ENCODE results near the gene GAS2L1.

The GAS2L1 gene

GRCh38 chr22:29327089-29327764, 20.8 kb downstream of the GAS2L1 start:
- no peak for DNase-seq (ENCODE audit: low read depth, low spot score)

- DNase-seq (ENCODE audit: low read depth, low spot score): no peak
Measured at GRCh38 chr22:29328055-29328454, 21.6 kb downstream of the GAS2L1 start.

- DNase-seq (ENCODE audit: low read depth, low spot score): no peak
Measured at GRCh38 chr22:29328566-29329500, 22.4 kb downstream of the GAS2L1 start.

- no peak for DNase-seq (ENCODE audit: low read depth, low spot score)
Measured at GRCh38 chr22:29329581-29329980, 23.1 kb downstream of the GAS2L1 start.

- DNase-seq (ENCODE audit: low read depth, low spot score): no peak
Measured at GRCh38 chr22:29330291-29330690, 23.8 kb downstream of the GAS2L1 start.

GRCh38 chr22:29330753-29331152, 24.3 kb downstream of the GAS2L1 start:
- no peak for DNase-seq (ENCODE audit: low read depth, low spot score)

GRCh38 chr22:29331213-29331612, 24.8 kb downstream of the GAS2L1 start:
- DNase-seq (ENCODE audit: low read depth, low spot score): no peak

- no peak for DNase-seq (ENCODE audit: low read depth, low spot score)
Measured at GRCh38 chr22:29331658-29332300, 25.3 kb downstream of the GAS2L1 start.

- no peak for DNase-seq (ENCODE audit: low read depth, low spot score)
Measured at GRCh38 chr22:29332886-29333496, 26.5 kb downstream of the GAS2L1 start.

- no peak for DNase-seq (ENCODE audit: low read depth, low spot score)
Measured at GRCh38 chr22:29334148-29334547, 27.7 kb downstream of the GAS2L1 start.

GRCh38 chr22:29334696-29335344, 28.4 kb downstream of the GAS2L1 start:
- DNase-seq (ENCODE audit: low read depth, low spot score): no peak

GRCh38 chr22:29335656-29336055, 29.2 kb downstream of the GAS2L1 start:
- no peak for DNase-seq (ENCODE audit: low read depth, low spot score)

GRCh38 chr22:29336751-29337490, 30.5 kb downstream of the GAS2L1 start:
- no peak for DNase-seq (ENCODE audit: low read depth, low spot score)

- DNase-seq (ENCODE audit: low read depth, low spot score): no peak
Measured at GRCh38 chr22:29337631-29338284, 31.3 kb downstream of the GAS2L1 start.

- no peak for DNase-seq (ENCODE audit: low read depth, low spot score)
Measured at GRCh38 chr22:29338398-29338797, 31.9 kb downstream of the GAS2L1 start.

GRCh38 chr22:29339381-29340235, 33.2 kb downstream of the GAS2L1 start:
- no peak for DNase-seq (ENCODE audit: low read depth, low spot score)

- no peak for DNase-seq (ENCODE audit: low read depth, low spot score)
Measured at GRCh38 chr22:29340566-29340965, 34.1 kb downstream of the GAS2L1 start.

GRCh38 chr22:29341056-29341848, 34.8 kb downstream of the GAS2L1 start:
- no peak for DNase-seq (ENCODE audit: low read depth, low spot score)

GRCh38 chr22:29341849-29342127, 35.3 kb downstream of the GAS2L1 start:
- DNase-seq (ENCODE audit: low read depth, low spot score): no peak

Data from smooth muscle cell of the brain vasculature (primary cell).